Measurements from ENCODE around the gene SQSTM1. TPM values are rescaled to one million over a fixed set of nuclear protein-coding genes. Genes with fewer than 3 reads are reported as not detected.

Gene SQSTM1
- total RNA-seq, 1 experiment from 2014 or later, result 985 TPM

DNA sequence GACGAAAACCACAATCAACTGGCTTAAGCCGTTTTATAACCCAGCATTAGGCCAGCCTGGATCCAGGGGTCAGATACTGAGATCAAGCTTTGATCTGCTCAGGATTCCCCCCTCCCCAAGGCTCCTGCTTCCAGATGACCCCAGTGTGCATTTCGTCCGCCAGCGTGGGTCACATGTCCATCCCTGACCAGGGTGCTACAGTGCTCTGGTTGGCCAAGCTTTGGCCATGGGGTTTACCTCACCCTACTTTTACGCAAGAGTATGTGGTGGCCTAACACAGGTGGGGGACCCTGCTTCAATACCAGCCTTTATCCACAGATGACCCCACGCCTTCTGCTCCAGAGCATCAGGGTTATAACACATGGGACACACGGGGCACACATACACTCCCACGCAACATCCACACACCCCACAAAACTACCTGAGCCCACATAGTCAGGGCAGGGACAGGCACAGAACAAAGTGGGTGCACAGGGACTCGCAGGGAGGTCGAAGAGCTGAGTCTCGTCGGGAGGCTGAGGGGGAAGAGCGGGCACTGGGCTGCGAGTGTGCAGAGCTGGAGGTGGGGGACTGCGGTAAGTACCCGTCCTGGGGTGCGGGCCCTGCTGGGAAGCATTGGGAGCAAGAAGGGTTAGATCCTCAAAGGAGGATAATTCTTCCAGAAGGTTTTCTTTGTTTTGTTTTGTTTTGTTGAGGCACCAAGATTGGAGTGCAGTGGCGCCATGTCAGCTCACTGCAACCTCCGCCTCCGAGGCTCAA, 5.0 kb upstream of the SQSTM1 start:
- BruUV-seq (replicated peaks), result no TSS peak
- ChIA-PET POLR2A (no interaction called here), CTCF (interaction anchor here (0.5 kb wide), 1 partner anchor 26 kb away, joined by 5 read pairs; no protein-coding TSS in a partner anchor)
- intact Hi-C loops (cut with micrococcal nuclease; ENCODE audit: unreplicated experiment) (no loop called here), in situ Hi-C loops (cut with HindIII; ENCODE audit: low pct_unique_long_range_greater_than_20kb, low sequenced_read_pairs) (no loop called here)
- Histone ChIP-seq H3K27ac (ENCODE audit: low read length) (no peak overlapping the region), H3K4me3 (ENCODE audit: low read depth in 2 of 2, low read length in 2 of 2) (no peak overlapping the region), H3K4me1 (ENCODE audit: control insufficient read depth, insufficient read depth, low read length) (peaks cover 31% of the 10 kb centered on the region), H3K9me3 (ENCODE audit: control insufficient read depth, insufficient read depth, low read depth, low read length) (no peaks in the 10 kb centered on the region), H3K36me3 (ENCODE audit: control insufficient read depth, insufficient read depth, low read length) (no peaks in the 10 kb centered on the region; the same call in 1 of the 2 replicates), H3K27me3 (ENCODE audit: control insufficient read depth, insufficient read depth, low read length) (no peaks in the 10 kb centered on the region)
- ATAC-seq (no peak), DNase-seq (ENCODE audit: low read depth, low spot score) (no peak)
- TF ChIP-seq, protein P1, sequence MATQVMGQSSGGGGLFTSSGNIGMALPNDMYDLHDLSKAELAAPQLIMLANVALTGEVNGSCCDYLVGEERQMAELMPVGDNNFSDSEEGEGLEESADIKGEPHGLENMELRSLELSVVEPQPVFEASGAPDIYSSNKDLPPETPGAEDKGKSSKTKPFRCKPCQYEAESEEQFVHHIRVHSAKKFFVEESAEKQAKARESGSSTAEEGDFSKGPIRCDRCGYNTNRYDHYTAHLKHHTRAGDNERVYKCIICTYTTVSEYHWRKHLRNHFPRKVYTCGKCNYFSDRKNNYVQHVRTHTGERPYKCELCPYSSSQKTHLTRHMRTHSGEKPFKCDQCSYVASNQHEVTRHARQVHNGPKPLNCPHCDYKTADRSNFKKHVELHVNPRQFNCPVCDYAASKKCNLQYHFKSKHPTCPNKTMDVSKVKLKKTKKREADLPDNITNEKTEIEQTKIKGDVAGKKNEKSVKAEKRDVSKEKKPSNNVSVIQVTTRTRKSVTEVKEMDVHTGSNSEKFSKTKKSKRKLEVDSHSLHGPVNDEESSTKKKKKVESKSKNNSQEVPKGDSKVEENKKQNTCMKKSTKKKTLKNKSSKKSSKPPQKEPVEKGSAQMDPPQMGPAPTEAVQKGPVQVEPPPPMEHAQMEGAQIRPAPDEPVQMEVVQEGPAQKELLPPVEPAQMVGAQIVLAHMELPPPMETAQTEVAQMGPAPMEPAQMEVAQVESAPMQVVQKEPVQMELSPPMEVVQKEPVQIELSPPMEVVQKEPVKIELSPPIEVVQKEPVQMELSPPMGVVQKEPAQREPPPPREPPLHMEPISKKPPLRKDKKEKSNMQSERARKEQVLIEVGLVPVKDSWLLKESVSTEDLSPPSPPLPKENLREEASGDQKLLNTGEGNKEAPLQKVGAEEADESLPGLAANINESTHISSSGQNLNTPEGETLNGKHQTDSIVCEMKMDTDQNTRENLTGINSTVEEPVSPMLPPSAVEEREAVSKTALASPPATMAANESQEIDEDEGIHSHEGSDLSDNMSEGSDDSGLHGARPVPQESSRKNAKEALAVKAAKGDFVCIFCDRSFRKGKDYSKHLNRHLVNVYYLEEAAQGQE (IDR thresholded peaks at IDR 0.05; ENCODE audit: insufficient read depth in 1 of 2, low read depth in 2 of 2, low read length in 1 of 2), result no peak
- TF ChIP-seq SIN3A (IDR thresholded peaks at IDR 0.05; ENCODE audit: borderline replicate concordance, insufficient read depth, low read depth, low read length), result no peak
- TF ChIP-seq, protein P2, sequence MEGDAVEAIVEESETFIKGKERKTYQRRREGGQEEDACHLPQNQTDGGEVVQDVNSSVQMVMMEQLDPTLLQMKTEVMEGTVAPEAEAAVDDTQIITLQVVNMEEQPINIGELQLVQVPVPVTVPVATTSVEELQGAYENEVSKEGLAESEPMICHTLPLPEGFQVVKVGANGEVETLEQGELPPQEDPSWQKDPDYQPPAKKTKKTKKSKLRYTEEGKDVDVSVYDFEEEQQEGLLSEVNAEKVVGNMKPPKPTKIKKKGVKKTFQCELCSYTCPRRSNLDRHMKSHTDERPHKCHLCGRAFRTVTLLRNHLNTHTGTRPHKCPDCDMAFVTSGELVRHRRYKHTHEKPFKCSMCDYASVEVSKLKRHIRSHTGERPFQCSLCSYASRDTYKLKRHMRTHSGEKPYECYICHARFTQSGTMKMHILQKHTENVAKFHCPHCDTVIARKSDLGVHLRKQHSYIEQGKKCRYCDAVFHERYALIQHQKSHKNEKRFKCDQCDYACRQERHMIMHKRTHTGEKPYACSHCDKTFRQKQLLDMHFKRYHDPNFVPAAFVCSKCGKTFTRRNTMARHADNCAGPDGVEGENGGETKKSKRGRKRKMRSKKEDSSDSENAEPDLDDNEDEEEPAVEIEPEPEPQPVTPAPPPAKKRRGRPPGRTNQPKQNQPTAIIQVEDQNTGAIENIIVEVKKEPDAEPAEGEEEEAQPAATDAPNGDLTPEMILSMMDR (IDR thresholded peaks at IDR 0.05), result no peak
- no peak for TF ChIP-seq TCF7L2 (IDR thresholded peaks at IDR 0.05; ENCODE audit: low read depth, low read length)
- TF ChIP-seq POLR2AphosphoS5 (IDR thresholded peaks at IDR 0.05; ENCODE audit: low read depth, low read length), result no peak; the same call in 1 of the 2 replicates

DNA sequence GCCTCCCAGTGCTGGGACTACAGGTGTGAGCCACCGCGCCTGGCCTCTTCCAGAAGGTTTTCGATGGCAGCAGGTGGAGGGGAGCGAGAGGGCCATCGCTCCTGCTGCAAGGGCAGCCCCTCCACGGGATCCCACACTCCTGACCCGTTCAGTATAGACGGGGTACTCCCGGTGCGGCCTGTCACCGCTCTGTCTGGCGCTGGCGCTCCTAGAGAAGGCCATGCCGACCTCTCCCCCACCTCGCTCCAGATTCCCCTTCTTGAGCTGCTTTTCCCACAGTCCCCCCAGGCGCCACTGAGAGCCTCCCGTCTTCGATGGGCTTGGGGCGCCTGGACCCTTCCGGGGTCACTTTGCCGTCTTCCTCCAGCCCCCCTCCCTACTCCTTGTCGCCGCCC, 4.3 kb upstream of the SQSTM1 start:
- no peaks in the 10 kb centered on the region for H3K9me3 ChIP-seq (ENCODE audit: control insufficient read depth, insufficient read depth, low read depth, low read length)
- no peak overlapping the region for H3K27ac ChIP-seq (ENCODE audit: low read length)
- ChIA-PET POLR2A (no interaction called here), CTCF (no interaction called here)
- intact Hi-C loops (cut with micrococcal nuclease; ENCODE audit: unreplicated experiment), result no loop called here
- peaks cover 31% of the 10 kb centered on the region for H3K4me1 ChIP-seq (ENCODE audit: control insufficient read depth, insufficient read depth, low read length)
- ATAC-seq (no peak), DNase-seq (ENCODE audit: low read depth, low spot score) (no peak)
- no peaks in the 10 kb centered on the region; the same call in 1 of the 2 replicates for H3K36me3 ChIP-seq (ENCODE audit: control insufficient read depth, insufficient read depth, low read length)
- in situ Hi-C loops (cut with HindIII; ENCODE audit: low pct_unique_long_range_greater_than_20kb, low sequenced_read_pairs), result no loop called here
- H3K27me3 ChIP-seq (ENCODE audit: control insufficient read depth, insufficient read depth, low read length), result no peaks in the 10 kb centered on the region
- BruUV-seq (replicated peaks), result no TSS peak
- no peak overlapping the region for H3K4me3 ChIP-seq (ENCODE audit: low read depth in 2 of 2, low read length in 2 of 2)
- TF ChIP-seq SIN3A (IDR thresholded peaks at IDR 0.05; ENCODE audit: borderline replicate concordance, insufficient read depth, low read depth, low read length), result no peak
- TF ChIP-seq, protein P1 (IDR thresholded peaks at IDR 0.05; ENCODE audit: insufficient read depth in 1 of 2, low read depth in 2 of 2, low read length in 1 of 2), result no peak

All from Panc1 (cell line).